Caco-2 (cell line): ENCODE results near the gene RAD23B. TPM values are rescaled to one million over a fixed set of nuclear protein-coding genes. Genes with fewer than 3 reads are reported as not detected.

Experiments used
- BruUV-seq: library from RNA; stranded (reverse); fragments of 400-500 nt; replicated peaks from 2 replicates; lab custom pipeline; 2021; lab: Mats Ljungman, UMichigan
- CTCF ChIA-PET: fragments of 300-600 bp; sonication (Branson Sonifier 250); formaldehyde crosslinking; loops from one replicate; lab custom pipeline; 2022; ENCODE audit warnings: antibody characterized with exemption; lab: Charles Lee
- POLR2A ChIA-PET: fragments of 300-600 bp; sonication (Branson Sonifier 250); formaldehyde crosslinking; loops from one replicate; lab custom pipeline; 2022; ENCODE audit warnings: antibody characterized with exemption; lab: Charles Lee
- DNase-seq, 2 experiments: peaks; one replicate each; pipeline versions ENCODE4 v3.0.0 to v3.0.0-alpha.2; 2020 to 2022
- H3K27me3 ChIP-seq: replicated peaks from 2 replicates; pipeline ENCODE4 v1.6.0; 2011; ENCODE audit warnings: low read length; ENCODE audit not compliant: control insufficient read depth, insufficient read depth
- H3K36me3 ChIP-seq: 2 replicates; pipeline ENCODE4 v1.5.1; 2011; ENCODE audit warnings: low read length; ENCODE audit not compliant: control insufficient read depth, insufficient read depth
- H3K4me1 ChIP-seq: fragments of 250-450 bp; sonication (Bioruptor Pico); 2 replicates; pipeline ENCODE4 v1.5.1; 2020; ENCODE audit warnings: mild to moderate bottlenecking
- H3K4me3 ChIP-seq: 2 replicates; pipeline ENCODE4 v1.5.1; 2011; ENCODE audit warnings: low read depth, mild to moderate bottlenecking, control low read depth, low read length
- H3K9me3 ChIP-seq: fragments of 250-450 bp; sonication (Bioruptor Pico); 2 replicates; pipeline ENCODE4 v1.5.1; 2020; ENCODE audit warnings: mild to moderate bottlenecking, moderate library complexity
- H3K27ac Mint-ChIP-seq: one replicate; pipeline ENCODE4 v1.8.0; 2022; ENCODE audit warnings: mixed read lengths; ENCODE audit not compliant: unreplicated experiment
- H3K27me3 Mint-ChIP-seq: one replicate; pipeline ENCODE4 v1.8.0; 2022; ENCODE audit warnings: mixed read lengths; ENCODE audit not compliant: insufficient read depth, unreplicated experiment
- H3K36me3 Mint-ChIP-seq: one replicate; pipeline ENCODE4 v1.8.0; 2022; ENCODE audit warnings: mild to moderate bottlenecking, mixed read lengths; ENCODE audit not compliant: insufficient read depth, unreplicated experiment
- H3K4me1 Mint-ChIP-seq: one replicate; pipeline ENCODE4 v1.8.0; 2022; ENCODE audit warnings: low read depth, mixed read lengths; ENCODE audit not compliant: unreplicated experiment
- H3K4me3 Mint-ChIP-seq: one replicate; pipeline ENCODE4 v1.8.0; 2022; ENCODE audit warnings: mild to moderate bottlenecking, moderate library complexity, mixed read lengths; ENCODE audit not compliant: unreplicated experiment
- H3K9me3 Mint-ChIP-seq: one replicate; pipeline ENCODE4 v1.8.0; 2022; ENCODE audit warnings: mixed read lengths; ENCODE audit not compliant: unreplicated experiment
- intact Hi-C: fragments of 100-400 bp; cut with micrococcal nuclease; formaldehyde crosslinking; loops from one replicate; pipeline ENCODE4 v1.10.0; 2022; ENCODE audit not compliant: unreplicated experiment
- total RNA-seq: library from RNA; stranded (reverse); gene quantifications from 2 replicates; pipeline ENCODE4 v1.2.3, GENCODE V29; 2022
- TF ChIP-seq, protein P1 (sequence below), 2 experiments: fragments of 200-600 bp in 1 of 2; IDR thresholded peaks; 1 replicate in 1 of 2; 2 replicates in 1 of 2; pipeline versions ENCODE4 v1.5.1 to v1.8.0; 2011 to 2022; ENCODE audit warnings: antibody characterized with exemption in 1 of 2, control low read depth in 1 of 2, inconsistent platforms in 1 of 2, low read depth in 1 of 2, low read length in 1 of 2, mild to moderate bottlenecking in 1 of 2, moderate library complexity in 1 of 2; ENCODE audit not compliant: insufficient read depth in 1 of 2, severe bottlenecking in 1 of 2, unreplicated experiment in 1 of 2

The RAD23B gene
- total RNA-seq, 1 experiment from 2014 or later = 188 TPM

DNA sequence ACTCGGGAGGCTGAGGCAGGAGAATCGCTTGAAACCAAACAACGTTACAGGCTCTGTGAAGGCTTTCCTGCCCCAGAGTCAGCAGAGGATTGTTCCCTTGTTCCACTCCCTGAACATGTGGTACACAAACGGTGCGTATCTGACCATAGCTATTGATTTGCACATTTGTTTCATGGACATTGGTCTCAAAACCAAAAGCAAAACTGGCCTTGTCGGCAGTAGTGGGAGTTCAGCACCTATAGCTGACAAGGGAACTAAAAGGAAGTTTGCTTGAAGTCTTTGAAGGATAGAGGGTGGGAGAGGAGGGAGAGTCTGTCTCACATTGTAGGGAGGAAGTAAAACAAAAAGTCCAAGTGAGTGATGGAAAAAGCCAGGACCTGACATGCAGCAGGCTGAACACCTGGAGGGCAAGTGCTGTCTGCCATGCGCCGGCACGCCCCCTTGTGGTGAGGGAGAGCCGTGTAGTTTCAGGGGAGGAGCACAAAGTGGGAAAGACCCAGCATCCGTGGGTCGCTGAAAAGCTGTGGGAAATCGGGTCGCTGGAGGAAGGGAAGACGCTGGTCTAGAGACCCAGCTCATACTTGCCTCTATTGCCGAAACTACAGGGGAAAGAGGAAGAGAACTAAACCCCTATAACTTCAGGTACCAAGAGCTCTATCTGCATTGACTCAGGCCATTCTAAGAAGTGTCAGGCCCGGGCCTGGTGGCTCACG is 58.0 kb downstream of the RAD23B start:
- POLR2A ChIA-PET = no interaction called here
- Mint-ChIP-seq H3K4me3 (peak overlapping the region; percentile 3), H3K27me3 (no peaks in the 10 kb centered on the region), H3K4me1 (peaks cover 14% of the 10 kb centered on the region), H3K27ac (peak overlapping the region; percentile 60), H3K36me3 (peaks cover 100% of the 10 kb centered on the region), H3K9me3 (no peaks in the 10 kb centered on the region)
- no TSS peak for BruUV-seq
- H3K36me3 ChIP-seq = peaks cover 1% of the 10 kb centered on the region
- TF ChIP-seq, protein P1, sequence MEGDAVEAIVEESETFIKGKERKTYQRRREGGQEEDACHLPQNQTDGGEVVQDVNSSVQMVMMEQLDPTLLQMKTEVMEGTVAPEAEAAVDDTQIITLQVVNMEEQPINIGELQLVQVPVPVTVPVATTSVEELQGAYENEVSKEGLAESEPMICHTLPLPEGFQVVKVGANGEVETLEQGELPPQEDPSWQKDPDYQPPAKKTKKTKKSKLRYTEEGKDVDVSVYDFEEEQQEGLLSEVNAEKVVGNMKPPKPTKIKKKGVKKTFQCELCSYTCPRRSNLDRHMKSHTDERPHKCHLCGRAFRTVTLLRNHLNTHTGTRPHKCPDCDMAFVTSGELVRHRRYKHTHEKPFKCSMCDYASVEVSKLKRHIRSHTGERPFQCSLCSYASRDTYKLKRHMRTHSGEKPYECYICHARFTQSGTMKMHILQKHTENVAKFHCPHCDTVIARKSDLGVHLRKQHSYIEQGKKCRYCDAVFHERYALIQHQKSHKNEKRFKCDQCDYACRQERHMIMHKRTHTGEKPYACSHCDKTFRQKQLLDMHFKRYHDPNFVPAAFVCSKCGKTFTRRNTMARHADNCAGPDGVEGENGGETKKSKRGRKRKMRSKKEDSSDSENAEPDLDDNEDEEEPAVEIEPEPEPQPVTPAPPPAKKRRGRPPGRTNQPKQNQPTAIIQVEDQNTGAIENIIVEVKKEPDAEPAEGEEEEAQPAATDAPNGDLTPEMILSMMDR (IDR thresholded peaks at IDR 0.05; ENCODE audit: insufficient read depth in 1 of 2, low read depth in 1 of 2, low read length in 1 of 2, severe bottlenecking in 1 of 2, unreplicated experiment in 1 of 2) = peak; percentile 90 to 94
- intact Hi-C loops = loop anchor here (1.0 kb wide), 2 partner anchors 102 to 183 kb away; no protein-coding TSS in a partner anchor
- peak; percentile 86 to 92 for DNase-seq
- CTCF ChIA-PET = interaction anchor here (0.7 to 2.0 kb wide), 10 partner anchors 9 to 183 kb away, joined by 3 to 22 read pairs (median 4); no protein-coding TSS in a partner anchor
- H3K27me3 ChIP-seq = no peaks in the 10 kb centered on the region
- no peak overlapping the region for H3K4me3 ChIP-seq
- no peaks in the 10 kb centered on the region for H3K9me3 ChIP-seq
- H3K4me1 ChIP-seq = no peaks in the 10 kb centered on the region

DNA sequence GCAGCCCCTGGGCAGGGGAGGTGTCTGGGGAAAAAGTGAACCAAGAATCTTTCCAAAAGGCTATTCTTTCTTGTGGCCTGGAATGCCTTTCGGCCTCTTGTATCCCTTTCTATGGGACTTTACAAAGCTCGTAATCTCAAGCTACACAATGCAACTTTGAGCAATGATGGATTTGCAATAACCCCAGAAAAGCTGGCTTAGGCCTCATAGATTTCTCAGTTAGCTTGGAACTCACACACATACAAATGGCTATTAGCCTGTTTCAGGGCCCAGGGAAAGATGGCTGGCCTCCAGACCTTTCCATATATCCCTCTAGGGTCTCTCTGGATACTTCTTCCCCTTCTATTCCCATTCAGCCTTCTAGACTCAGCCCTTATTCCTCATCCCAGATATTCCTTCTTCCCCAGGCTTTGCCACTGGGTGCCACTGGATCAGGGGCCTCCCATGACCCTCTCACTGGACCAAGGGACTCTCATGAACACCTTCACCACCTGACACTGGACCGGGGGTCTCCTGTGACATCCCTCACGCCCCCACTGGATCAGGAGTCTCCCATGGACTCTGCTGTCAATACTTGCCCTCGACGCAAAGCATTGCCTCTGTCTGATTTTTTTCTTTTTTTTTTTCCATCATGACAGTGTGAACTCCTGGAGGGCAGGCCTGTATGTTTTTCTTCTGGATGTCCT is 59.5 kb downstream of the RAD23B start:
- POLR2A ChIA-PET = no interaction called here
- TF ChIP-seq, protein P1 (IDR thresholded peaks at IDR 0.05; ENCODE audit: insufficient read depth in 1 of 2, low read depth in 1 of 2, low read length in 1 of 2, severe bottlenecking in 1 of 2, unreplicated experiment in 1 of 2) = no peak
- Histone ChIP-seq H3K27me3 (no peaks in the 10 kb centered on the region), H3K36me3 (peaks cover 1% of the 10 kb centered on the region), H3K9me3 (no peaks in the 10 kb centered on the region), H3K4me3 (no peak overlapping the region), H3K4me1 (no peaks in the 10 kb centered on the region)
- peak overlapping the region; percentile 28 for H3K27ac Mint-ChIP-seq
- DNase-seq = no peak
- H3K4me3 Mint-ChIP-seq = no peak overlapping the region
- H3K27me3 Mint-ChIP-seq = no peaks in the 10 kb centered on the region
- H3K4me1 Mint-ChIP-seq = peaks cover 14% of the 10 kb centered on the region
- no TSS peak for BruUV-seq
- CTCF ChIA-PET = no interaction called here
- intact Hi-C loops = no loop called here
- H3K9me3 Mint-ChIP-seq = no peaks in the 10 kb centered on the region
- H3K36me3 Mint-ChIP-seq = peaks cover 97% of the 10 kb centered on the region

DNA sequence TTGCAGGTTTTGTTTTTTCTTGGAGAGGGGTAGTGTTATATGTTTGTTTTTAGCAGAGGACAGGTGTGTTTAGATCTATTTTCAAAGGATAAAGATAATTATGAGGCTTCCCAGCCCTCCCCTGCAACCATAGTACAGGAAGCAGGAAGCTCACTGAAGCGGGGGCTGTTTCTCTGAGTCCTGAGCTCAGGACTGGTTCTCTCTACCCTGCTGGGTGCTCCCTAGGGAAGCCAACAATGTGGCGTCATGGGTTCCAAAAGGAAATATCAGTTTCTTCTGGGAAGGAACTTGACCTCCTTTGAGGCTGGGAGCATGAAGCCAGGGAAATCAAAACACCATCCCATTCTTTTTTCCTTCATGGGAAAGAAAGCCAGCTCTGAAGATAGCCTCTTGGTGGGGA is 62.2 kb downstream of the RAD23B start:
- TF ChIP-seq, protein P1 (IDR thresholded peaks at IDR 0.05; ENCODE audit: insufficient read depth in 1 of 2, low read depth in 1 of 2, low read length in 1 of 2, severe bottlenecking in 1 of 2, unreplicated experiment in 1 of 2) = no peak
- H3K9me3 ChIP-seq = no peaks in the 10 kb centered on the region
- POLR2A ChIA-PET = no interaction called here
- CTCF ChIA-PET = no interaction called here
- peaks cover 14% of the 10 kb centered on the region for H3K4me1 Mint-ChIP-seq
- H3K36me3 Mint-ChIP-seq = peaks cover 77% of the 10 kb centered on the region
- 0 out of 2 replicates have a peak, but pooled peaks cover 3% of the 10 kb centered on the region for H3K4me1 ChIP-seq
- no peaks in the 10 kb centered on the region for H3K27me3 Mint-ChIP-seq
- intact Hi-C loops = no loop called here
- no peaks in the 10 kb centered on the region for H3K9me3 Mint-ChIP-seq
- DNase-seq = no peak
- no peaks in the 10 kb centered on the region for H3K27me3 ChIP-seq
- H3K36me3 ChIP-seq = no peaks in the 10 kb centered on the region
- H3K4me3 ChIP-seq = no peak overlapping the region
- peak overlapping the region; percentile 23 for H3K27ac Mint-ChIP-seq
- H3K4me3 Mint-ChIP-seq = no peak overlapping the region
- no TSS peak for BruUV-seq
